PC-9 (cell line): Measurements from ENCODE around the gene STOX2. TPM values are rescaled to one million over a fixed set of nuclear protein-coding genes. Genes with fewer than 3 reads are reported as not detected.

Source experiments
- BruUV-seq: library from RNA; stranded (reverse); fragments of 400-500 nt; replicated peaks from 2 replicates; lab custom pipeline; 2021; lab: Mats Ljungman, UMichigan
- CTCF ChIA-PET: fragments of 300-600 bp; sonication (Branson Sonifier 250); formaldehyde crosslinking; loops from one replicate; lab custom pipeline; 2022; ENCODE audit warnings: antibody characterized with exemption; lab: Charles Lee
- POLR2A ChIA-PET: fragments of 300-600 bp; sonication (Branson Sonifier 250); formaldehyde crosslinking; loops from one replicate; lab custom pipeline; 2022; ENCODE audit warnings: antibody characterized with exemption; ENCODE audit not compliant: unreplicated experiment; lab: Charles Lee
- DNase-seq, 2 experiments: peaks; one replicate each; pipeline versions ENCODE4 v3.0.0 to v3.0.0-alpha.2; 2015 to 2022; ENCODE audit warnings: mixed read lengths in 1 of 2
- H2AFZ ChIP-seq: fragments of 200-600 bp; sonication (generic); 2 replicates; pipeline ENCODE4 v1.8.1; 2017; ENCODE audit warnings: antibody characterized with exemption
- H3F3A ChIP-seq: fragments of 200-600 bp; sonication (generic); 2 replicates; pipeline ENCODE4 v1.8.1; 2017; ENCODE audit warnings: antibody characterized with exemption, mild to moderate bottlenecking, low read depth; ENCODE audit not compliant: insufficient read depth
- H3K27ac ChIP-seq: fragments of 200-600 bp; sonication (generic); 2 replicates; pipeline ENCODE4 v1.6.1; 2016; ENCODE audit warnings: mixed run types
- H3K27me3 ChIP-seq: fragments of 200-600 bp; sonication (generic); 2 replicates; pipeline ENCODE4 v1.6.1; 2016; ENCODE audit warnings: low read depth, mixed run types; ENCODE audit not compliant: insufficient read depth
- H3K36me3 ChIP-seq: fragments of 200-600 bp; sonication (generic); 2 replicates; pipeline ENCODE4 v1.6.1; 2016; ENCODE audit warnings: low read depth, mixed run types
- H3K4me1 ChIP-seq: fragments of 200-600 bp; sonication (generic); replicated peaks from 2 replicates; pipeline ENCODE4 v1.6.1; 2016; ENCODE audit warnings: mixed run types; ENCODE audit not compliant: insufficient read depth
- H3K4me2 ChIP-seq: fragments of 200-600 bp; sonication (generic); 2 replicates; pipeline ENCODE4 v1.6.1; 2017; ENCODE audit warnings: mixed run types
- H3K4me3 ChIP-seq: fragments of 200-600 bp; sonication (generic); 2 replicates; pipeline ENCODE4 v1.6.1; 2016; ENCODE audit warnings: mixed run types
- H3K79me2 ChIP-seq: fragments of 200-600 bp; sonication (generic); 2 replicates; pipeline ENCODE4 v1.6.1; 2017; ENCODE audit warnings: low read depth, mixed run types
- H3K9me2 ChIP-seq: fragments of 200-600 bp; sonication (generic); 2 replicates; pipeline ENCODE4 v1.8.1; 2017; ENCODE audit warnings: mild to moderate bottlenecking; ENCODE audit not compliant: insufficient read depth
- H3K9me3 ChIP-seq: fragments of 200-600 bp; sonication (generic); 2 replicates; pipeline ENCODE4 v1.8.1; 2016; ENCODE audit warnings: low read depth; ENCODE audit not compliant: insufficient read depth
- H4K20me1 ChIP-seq: fragments of 200-600 bp; sonication (generic); 2 replicates; pipeline ENCODE4 v1.8.1; 2017; ENCODE audit not compliant: insufficient read depth
- EZH2 ChIP-seq: fragments of 200-600 bp; sonication (generic); IDR thresholded peaks from 2 replicates; pipeline ENCODE4 v1.8.0; 2017; ENCODE audit warnings: antibody characterized with exemption, low read depth
- intact Hi-C: fragments of 100-400 bp; cut with micrococcal nuclease; formaldehyde crosslinking; loops from one replicate; pipeline ENCODE4 v1.10.0; 2022; ENCODE audit not compliant: unreplicated experiment
- total RNA-seq: library from RNA; stranded (reverse); gene quantifications from 2 replicates; pipeline ENCODE4 v1.2.3, GENCODE V29; 2021
- TF ChIP-seq, protein P1 (sequence below): fragments of 200-600 bp; sonication (generic); conservative IDR thresholded peaks from 2 replicates; pipeline ENCODE4 v1.6.1; 2017; ENCODE audit warnings: mixed run types, antibody characterized with exemption, mild to moderate bottlenecking, moderate library complexity

STOX2 gene
- total RNA-seq, 1 experiment from 2014 or later, result 4.5 TPM

DNA sequence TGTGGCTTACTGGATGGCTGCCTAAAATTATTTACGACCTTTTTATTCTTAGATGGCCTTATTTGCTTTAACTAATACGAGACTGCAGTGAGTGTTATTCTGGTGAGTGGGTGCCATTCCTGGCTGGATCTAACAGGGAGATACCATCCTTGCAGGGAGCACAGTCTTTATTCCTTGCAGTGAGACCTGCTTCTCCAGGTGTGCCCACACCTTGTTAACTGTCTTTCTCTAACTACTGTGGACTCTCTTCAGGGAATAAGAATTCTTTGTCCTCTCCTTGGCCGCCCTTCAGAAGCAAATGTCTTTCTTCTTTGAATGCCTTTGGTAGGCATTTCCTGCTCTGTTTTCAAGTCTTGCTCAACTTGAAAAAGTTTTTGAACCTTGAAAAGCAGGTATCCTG lies 34.1 kb upstream of the STOX2 start:
- Histone ChIP-seq H3K9me3 (no peaks in the 10 kb centered on the region), H3K4me1 (no peaks in the 10 kb centered on the region), H3K27me3 (no peaks in the 10 kb centered on the region), H3K4me3 (no peak overlapping the region), H2AFZ (no peak overlapping the region), H3F3A (no peaks in the 10 kb centered on the region), H4K20me1 (no peaks in the 10 kb centered on the region), H3K4me2 (no peak overlapping the region), H3K79me2 (no peaks in the 10 kb centered on the region), H3K9me2 (no peaks in the 10 kb centered on the region), H3K36me3 (no peaks in the 10 kb centered on the region), H3K27ac (no peak overlapping the region)
- no TSS peak for BruUV-seq
- DNase-seq, result no peak
- ChIA-PET CTCF (no interaction called here), POLR2A (no interaction called here)
- intact Hi-C loops, result no loop called here
- no peak for TF ChIP-seq EZH2
- TF ChIP-seq, protein P1, sequence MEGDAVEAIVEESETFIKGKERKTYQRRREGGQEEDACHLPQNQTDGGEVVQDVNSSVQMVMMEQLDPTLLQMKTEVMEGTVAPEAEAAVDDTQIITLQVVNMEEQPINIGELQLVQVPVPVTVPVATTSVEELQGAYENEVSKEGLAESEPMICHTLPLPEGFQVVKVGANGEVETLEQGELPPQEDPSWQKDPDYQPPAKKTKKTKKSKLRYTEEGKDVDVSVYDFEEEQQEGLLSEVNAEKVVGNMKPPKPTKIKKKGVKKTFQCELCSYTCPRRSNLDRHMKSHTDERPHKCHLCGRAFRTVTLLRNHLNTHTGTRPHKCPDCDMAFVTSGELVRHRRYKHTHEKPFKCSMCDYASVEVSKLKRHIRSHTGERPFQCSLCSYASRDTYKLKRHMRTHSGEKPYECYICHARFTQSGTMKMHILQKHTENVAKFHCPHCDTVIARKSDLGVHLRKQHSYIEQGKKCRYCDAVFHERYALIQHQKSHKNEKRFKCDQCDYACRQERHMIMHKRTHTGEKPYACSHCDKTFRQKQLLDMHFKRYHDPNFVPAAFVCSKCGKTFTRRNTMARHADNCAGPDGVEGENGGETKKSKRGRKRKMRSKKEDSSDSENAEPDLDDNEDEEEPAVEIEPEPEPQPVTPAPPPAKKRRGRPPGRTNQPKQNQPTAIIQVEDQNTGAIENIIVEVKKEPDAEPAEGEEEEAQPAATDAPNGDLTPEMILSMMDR, result no peak

DNA sequence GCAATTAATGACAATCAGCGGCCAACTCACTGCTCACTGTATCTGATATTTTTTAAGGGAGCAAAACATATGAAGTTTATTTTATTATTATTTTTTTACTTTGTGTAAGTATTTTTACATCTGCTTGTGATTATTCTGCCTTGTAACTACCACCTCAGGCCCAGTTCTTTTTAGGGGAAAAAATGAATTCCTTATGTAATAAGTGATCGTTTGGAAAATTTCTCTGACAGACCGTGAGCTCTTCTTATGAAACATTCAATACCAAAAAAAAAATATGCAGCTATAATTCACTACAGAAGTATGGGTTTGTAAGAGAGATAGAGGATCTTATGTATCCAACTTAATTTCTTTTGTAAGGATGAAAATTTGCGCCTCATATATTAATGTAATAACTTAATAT lies 33.5 kb upstream of the STOX2 start:
- Histone ChIP-seq H3K4me1 (no peaks in the 10 kb centered on the region), H3F3A (no peaks in the 10 kb centered on the region), H3K9me2 (no peaks in the 10 kb centered on the region), H3K27me3 (no peaks in the 10 kb centered on the region), H3K4me3 (no peak overlapping the region), H2AFZ (no peak overlapping the region), H3K79me2 (no peaks in the 10 kb centered on the region), H4K20me1 (no peaks in the 10 kb centered on the region), H3K27ac (no peak overlapping the region), H3K36me3 (no peaks in the 10 kb centered on the region), H3K4me2 (no peak overlapping the region), H3K9me3 (no peaks in the 10 kb centered on the region)
- TF ChIP-seq, protein P1, result no peak
- TF ChIP-seq EZH2, result no peak
- ChIA-PET CTCF (no interaction called here), POLR2A (interaction anchor here (0.7 kb wide), 1 partner anchor 11 kb away, joined by 4 read pairs; no protein-coding TSS in a partner anchor)
- DNase-seq, result no peak
- intact Hi-C loops, result no loop called here
- BruUV-seq, result no TSS peak

DNA sequence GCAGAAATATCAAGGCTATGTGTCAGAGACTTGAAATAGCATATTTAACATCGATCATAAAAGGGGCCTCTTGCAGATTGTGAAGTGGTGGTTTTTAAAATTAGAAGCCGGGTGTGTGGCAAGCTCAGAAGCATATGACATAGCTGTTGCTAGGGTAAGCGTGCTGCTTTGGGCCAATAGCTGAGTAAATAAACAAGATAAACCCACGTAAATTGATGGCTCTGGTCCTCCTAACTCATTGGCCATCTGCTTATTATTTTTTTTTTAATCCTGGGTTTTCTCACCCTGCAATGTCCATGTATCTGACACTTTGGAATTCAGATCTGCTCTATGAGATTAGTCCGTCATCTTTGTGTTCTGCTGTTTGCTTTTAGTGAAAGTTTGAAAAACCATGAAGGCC lies 32.6 kb upstream of the STOX2 start:
- Histone ChIP-seq H3K36me3 (no peaks in the 10 kb centered on the region), H3K4me1 (no peaks in the 10 kb centered on the region), H3K9me3 (no peaks in the 10 kb centered on the region), H4K20me1 (no peaks in the 10 kb centered on the region), H3K9me2 (no peaks in the 10 kb centered on the region), H3K27ac (no peak overlapping the region), H3K79me2 (no peaks in the 10 kb centered on the region), H3K27me3 (no peaks in the 10 kb centered on the region), H2AFZ (no peak overlapping the region), H3K4me3 (no peak overlapping the region), H3F3A (no peaks in the 10 kb centered on the region), H3K4me2 (no peak overlapping the region)
- ChIA-PET CTCF (no interaction called here), POLR2A (no interaction called here)
- TF ChIP-seq EZH2, result no peak
- TF ChIP-seq, protein P1, result no peak
- intact Hi-C loops, result no loop called here
- no TSS peak for BruUV-seq
- no peak for DNase-seq
